H1 (cell line): ENCODE measurements around the gene TMSB10. TPM values are rescaled to one million over a fixed set of nuclear protein-coding genes. Genes with fewer than 3 reads are reported as not detected.

Source experiments
- JUN ChIP-seq: IDR thresholded peaks from 2 replicates; pipeline ENCODE4 v1.6.1; 2011; ENCODE audit warnings: low read depth, mild to moderate bottlenecking, improper control_type of control experiment, low read length
- polyA plus RNA-seq, 7 experiments: library from polyadenylated mRNA; depleted of rRNA in 3 of 7; stranded (reverse) in 5 of 7; unstranded in 2 of 7; fragments of >200 nt in 5 of 7; fragments of 200-250 nt in 2 of 7; gene quantifications; 1 replicate in 5 of 7; 2 replicates in 1 of 7; 4 replicates in 1 of 7; pipeline versions ENCODE4 v1.2.1 to v1.2.3, GENCODE V29; 2011 to 2013; ENCODE audit warnings: missing spikeins in 2 of 7, mixed read lengths in 2 of 7
- total RNA-seq: library from RNA; stranded (reverse); fragmentation: NEBNext Ultra II Directional; extraction: Animal tissue kit (Norgen Biotek cat#: 25700); gene quantifications from 2 replicates; pipeline ENCODE4 v1.2.1, GENCODE V29; 2021

The TMSB10 gene
- total and polyA plus RNA-seq, 2 of the 8 experiments (the other 6 are each of a cell fraction or from before 2014, with no cell fraction given) = 593 to 1,075 TPM

GRCh38 chr2:84865181-84865783, 40.2 kb upstream of the TMSB10 start (continued):
- no peak for TF ChIP-seq JUN
- TF ChIP-seq, all 59 proteins: peak for 2
